ENCODE results near the gene MUC13.

MUC13 gene

DNA sequence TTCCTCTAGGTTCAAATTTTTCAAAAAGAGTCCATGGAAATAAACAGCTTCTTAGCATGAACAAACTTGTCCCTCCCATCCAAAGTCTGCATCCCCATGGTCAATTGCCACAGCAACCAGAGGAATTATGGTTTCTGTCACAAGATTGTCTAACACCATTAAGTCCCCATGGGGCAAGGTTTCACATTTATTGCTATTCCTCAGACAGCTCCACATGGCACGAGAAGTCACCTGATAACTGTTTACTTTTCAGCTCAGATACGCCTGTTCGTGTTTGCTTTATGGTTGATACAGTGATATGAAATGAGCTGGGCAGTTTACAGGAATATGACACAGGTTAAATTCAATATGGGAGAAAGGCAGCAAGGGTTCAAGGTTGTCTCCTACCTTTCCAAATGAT is 37.9 kb upstream of the MUC13 start:
- no peak overlapping the region for H3K4me3 ChIP-seq (ENCODE audit: low read depth, low read length)
- TF ChIP-seq, protein P1, sequence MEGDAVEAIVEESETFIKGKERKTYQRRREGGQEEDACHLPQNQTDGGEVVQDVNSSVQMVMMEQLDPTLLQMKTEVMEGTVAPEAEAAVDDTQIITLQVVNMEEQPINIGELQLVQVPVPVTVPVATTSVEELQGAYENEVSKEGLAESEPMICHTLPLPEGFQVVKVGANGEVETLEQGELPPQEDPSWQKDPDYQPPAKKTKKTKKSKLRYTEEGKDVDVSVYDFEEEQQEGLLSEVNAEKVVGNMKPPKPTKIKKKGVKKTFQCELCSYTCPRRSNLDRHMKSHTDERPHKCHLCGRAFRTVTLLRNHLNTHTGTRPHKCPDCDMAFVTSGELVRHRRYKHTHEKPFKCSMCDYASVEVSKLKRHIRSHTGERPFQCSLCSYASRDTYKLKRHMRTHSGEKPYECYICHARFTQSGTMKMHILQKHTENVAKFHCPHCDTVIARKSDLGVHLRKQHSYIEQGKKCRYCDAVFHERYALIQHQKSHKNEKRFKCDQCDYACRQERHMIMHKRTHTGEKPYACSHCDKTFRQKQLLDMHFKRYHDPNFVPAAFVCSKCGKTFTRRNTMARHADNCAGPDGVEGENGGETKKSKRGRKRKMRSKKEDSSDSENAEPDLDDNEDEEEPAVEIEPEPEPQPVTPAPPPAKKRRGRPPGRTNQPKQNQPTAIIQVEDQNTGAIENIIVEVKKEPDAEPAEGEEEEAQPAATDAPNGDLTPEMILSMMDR (conservative IDR thresholded peaks at IDR 0.05; ENCODE audit: low read depth, low read length): no peak
- no peak for DNase-seq (ENCODE audit: low read depth)

DNA sequence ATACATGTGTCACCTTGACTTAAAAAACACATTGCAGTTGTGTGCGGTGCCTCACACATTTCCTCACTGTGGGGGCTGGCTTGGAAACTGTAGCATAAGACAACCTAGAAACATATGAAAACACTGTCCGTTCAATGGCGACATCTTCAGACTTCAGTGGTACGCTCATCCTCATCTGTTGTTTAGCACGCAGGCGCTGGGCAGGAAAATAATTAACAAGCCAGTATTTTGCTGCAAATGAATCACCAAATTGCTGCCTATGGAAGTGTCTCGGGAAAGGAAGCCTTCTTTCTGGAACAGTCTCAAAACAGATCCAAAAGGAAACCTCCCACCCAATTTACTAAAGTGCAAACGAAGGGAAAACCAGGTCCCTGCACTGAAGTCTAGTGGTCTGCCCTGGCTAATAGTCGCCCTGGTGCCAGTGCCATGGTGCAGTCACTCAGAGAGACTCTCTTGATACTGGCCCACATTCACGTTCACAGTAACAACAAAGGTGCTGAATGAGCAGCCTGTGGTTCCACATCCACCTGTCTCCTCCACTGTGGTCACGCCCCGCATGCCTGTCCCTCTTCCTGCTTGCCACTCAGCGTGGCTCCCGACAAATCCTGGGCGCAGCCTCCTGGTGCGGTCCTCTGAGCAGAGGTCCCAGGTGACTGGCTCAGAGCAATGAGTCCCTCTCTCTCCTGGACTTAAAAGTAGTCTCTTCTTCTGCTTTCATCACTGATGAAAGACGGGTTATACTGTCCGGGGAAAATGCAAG is 35.6 kb upstream of the MUC13 start:
- DNase-seq (ENCODE audit: low read depth): no peak
- TF ChIP-seq, protein P1 (conservative IDR thresholded peaks at IDR 0.05; ENCODE audit: low read depth, low read length): no peak
- H3K4me3 ChIP-seq (ENCODE audit: low read depth, low read length): no peak overlapping the region

DNA sequence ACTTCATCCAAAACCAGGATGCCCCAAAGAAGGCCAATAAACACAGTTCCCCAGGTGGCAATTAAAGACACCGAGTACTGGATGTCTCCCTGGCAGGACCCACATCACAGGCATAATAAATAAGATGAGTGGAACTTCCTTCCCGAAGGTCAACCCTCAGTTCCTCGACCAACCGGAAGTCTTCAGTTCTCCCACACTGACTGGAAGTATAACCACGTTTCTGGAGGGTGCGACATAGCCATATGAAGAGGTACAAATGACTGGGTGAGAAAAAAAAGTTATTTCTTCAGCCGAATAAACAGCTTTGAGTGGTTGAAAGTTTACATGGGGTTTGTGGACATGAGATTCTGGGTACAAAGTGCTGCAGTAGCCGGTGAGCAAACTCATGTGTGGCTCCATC is 34.6 kb upstream of the MUC13 start:
- no peak for DNase-seq (ENCODE audit: low read depth)
- TF ChIP-seq, protein P1 (conservative IDR thresholded peaks at IDR 0.05; ENCODE audit: low read depth, low read length): no peak
- no peak overlapping the region for H3K4me3 ChIP-seq (ENCODE audit: low read depth, low read length)

DNA sequence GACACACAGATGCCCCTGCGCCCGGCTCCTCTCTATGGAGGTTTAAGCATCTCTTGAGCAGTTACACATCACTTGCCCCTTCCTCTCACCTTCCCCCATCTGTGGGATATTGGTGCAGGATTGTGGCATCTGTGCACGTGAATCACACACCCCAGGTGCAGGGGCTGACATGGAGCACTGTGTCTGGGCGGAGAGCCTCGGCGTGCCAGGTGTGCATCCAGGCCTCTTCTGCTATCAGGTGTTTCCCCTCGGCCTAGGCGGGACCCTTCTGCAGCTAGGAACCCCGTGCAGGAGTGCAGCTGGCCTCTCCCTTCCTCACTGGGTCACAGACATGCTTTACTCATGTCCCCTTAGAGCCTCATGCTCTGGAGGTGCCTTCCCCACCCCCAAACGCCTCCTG is 33.4 kb upstream of the MUC13 start:
- H3K4me3 ChIP-seq (ENCODE audit: low read depth, low read length): no peak overlapping the region
- DNase-seq (ENCODE audit: low read depth): no peak
- TF ChIP-seq, protein P1 (conservative IDR thresholded peaks at IDR 0.05; ENCODE audit: low read depth, low read length): no peak

DNA sequence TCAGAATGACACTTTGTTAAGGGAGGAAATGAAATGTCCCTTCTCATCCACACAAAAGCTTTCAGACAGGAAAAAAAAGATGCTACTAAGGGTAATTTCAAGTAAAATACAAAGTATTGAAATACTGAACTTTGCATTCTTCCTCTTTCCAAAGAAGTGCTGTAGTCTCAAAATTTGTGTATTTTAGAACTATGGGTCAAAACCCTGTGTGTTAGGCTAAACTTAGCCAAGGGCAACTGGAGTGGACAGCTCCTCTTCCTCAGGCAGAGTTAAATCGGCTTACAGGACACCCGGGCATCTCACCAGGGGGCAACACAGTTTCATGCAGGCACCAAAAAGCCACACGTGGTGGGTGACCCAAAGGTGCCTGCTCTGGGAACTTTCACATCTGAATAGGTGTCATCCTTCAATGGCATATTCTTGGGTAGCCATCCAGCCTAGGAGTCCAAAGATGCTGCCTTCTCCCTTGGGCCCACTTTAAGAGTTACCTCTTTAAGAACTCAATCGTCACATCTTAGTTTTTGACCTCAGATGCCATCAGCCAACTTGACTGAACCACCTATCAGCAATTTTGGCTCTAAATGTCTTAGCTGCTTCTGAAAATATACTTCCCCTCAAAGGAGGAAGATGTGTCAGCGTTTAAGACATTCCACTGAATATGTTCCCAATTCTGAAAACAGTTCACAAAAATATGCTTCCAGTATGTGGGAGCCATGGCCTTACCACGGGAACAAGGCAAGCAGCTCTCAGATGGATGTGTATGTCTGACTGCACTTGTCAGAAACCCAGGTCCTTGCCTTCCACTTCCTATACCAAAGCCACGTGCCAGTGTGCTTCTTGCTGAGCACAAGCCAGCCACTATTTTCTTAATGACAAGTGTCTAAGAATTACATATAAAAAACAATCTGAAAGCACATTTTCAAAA is 32.2 kb upstream of the MUC13 start:
- TF ChIP-seq, protein P1 (conservative IDR thresholded peaks at IDR 0.05; ENCODE audit: low read depth, low read length): no peak
- no peak for DNase-seq (ENCODE audit: low read depth)
- H3K4me3 ChIP-seq (ENCODE audit: low read depth, low read length): no peak overlapping the region

DNA sequence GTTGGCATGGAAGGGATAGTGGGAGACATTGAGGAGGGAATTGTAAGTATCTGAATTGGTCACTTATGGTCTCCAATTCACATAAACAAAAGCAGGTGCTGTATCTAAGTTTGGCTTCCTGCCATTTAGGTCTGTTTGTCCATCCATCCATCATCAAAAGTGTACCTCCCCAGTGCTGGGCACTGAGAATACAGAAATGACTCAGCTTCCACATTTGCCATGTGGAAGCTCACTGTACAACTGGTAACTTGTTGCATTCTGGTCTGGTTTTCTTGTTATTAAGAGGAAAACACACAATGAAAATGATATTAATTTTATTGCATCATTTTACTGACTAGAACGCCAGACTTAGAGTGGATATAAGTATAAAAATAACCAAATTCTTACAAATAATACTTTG is 30.9 kb upstream of the MUC13 start:
- H3K4me3 ChIP-seq (ENCODE audit: low read depth, low read length): no peak overlapping the region
- DNase-seq (ENCODE audit: low read depth): no peak
- TF ChIP-seq, protein P1 (conservative IDR thresholded peaks at IDR 0.05; ENCODE audit: low read depth, low read length): no peak

All from choroid plexus epithelial cell (primary cell).